Panc1 (cell line): ENCODE measurements around the gene LRP1B. TPM values are rescaled to one million over a fixed set of nuclear protein-coding genes. Genes with fewer than 3 reads are reported as not detected.
"Not testable (repeated sequence)": the region's sequence is repeated elsewhere in the genome, so short reads cannot be mapped to it uniquely, and the experiment has no call there.

Source experiments
- ATAC-seq: fragments of 200-7000 bp; cut with Tn5 transposase; 2 replicates; pipeline ENCODE4 v1.9.1; 2020; ENCODE audit warnings: mild to moderate bottlenecking, moderate library complexity
- BruUV-seq: library from RNA; stranded (reverse); fragments of 400-500 nt; replicated peaks from 2 replicates; lab custom pipeline; 2021; lab: Mats Ljungman, UMichigan
- CTCF ChIA-PET: fragments of 300-600 bp; sonication (Branson Sonifier 250); formaldehyde crosslinking; loops from one replicate; lab custom pipeline; 2022; ENCODE audit warnings: antibody characterized with exemption; lab: Charles Lee
- POLR2A ChIA-PET: fragments of 300-600 bp; sonication (Branson Sonifier 250); formaldehyde crosslinking; loops from one replicate; lab custom pipeline; 2022; ENCODE audit warnings: antibody characterized with exemption; lab: Charles Lee
- DNase-seq: peaks from one replicate; pipeline ENCODE4 v3.0.0-alpha.2; 2010; ENCODE audit warnings: low read depth, low spot score
- H3K27ac ChIP-seq: 2 replicates; pipeline ENCODE4 v1.5.1; 2011; ENCODE audit warnings: mild to moderate bottlenecking, low read length, inconsistent platforms
- H3K27me3 ChIP-seq: fragments of 200-500 bp; sonication (Bioruptor generic); 2 replicates; pipeline ENCODE4 v1.6.0; 2014; ENCODE audit warnings: low read length, inconsistent platforms; ENCODE audit not compliant: control insufficient read depth, insufficient read depth
- H3K36me3 ChIP-seq: fragments of 200-500 bp; sonication (Bioruptor generic); 2 replicates; pipeline ENCODE4 v1.5.1; 2014; ENCODE audit warnings: inconsistent platforms, mild to moderate bottlenecking, low read length, moderate library complexity; ENCODE audit not compliant: control insufficient read depth, insufficient read depth
- H3K4me1 ChIP-seq: 2 replicates; pipeline ENCODE4 v1.5.1; 2011; ENCODE audit warnings: inconsistent platforms, mild to moderate bottlenecking, low read length, moderate library complexity; ENCODE audit not compliant: control insufficient read depth, insufficient read depth
- H3K4me3 ChIP-seq, 2 experiments: 2 replicates each; pipeline ENCODE4 v1.5.1; 2011 to 2012; ENCODE audit warnings: low read depth in 2 of 2, low read length in 2 of 2, mild to moderate bottlenecking in 2 of 2, inconsistent platforms in 1 of 2, moderate library complexity in 1 of 2
- H3K9me3 ChIP-seq: fragments of 200-500 bp; sonication (Bioruptor generic); 2 replicates; pipeline ENCODE4 v1.5.1; 2014; ENCODE audit warnings: low read depth, mild to moderate bottlenecking, inconsistent platforms, low read length, moderate library complexity; ENCODE audit not compliant: control insufficient read depth, insufficient read depth
- POLR2AphosphoS5 ChIP-seq: IDR thresholded peaks from 2 replicates; pipeline ENCODE4 v1.6.1; 2012; ENCODE audit warnings: mild to moderate bottlenecking, low read depth, low read length, moderate library complexity
- SIN3A ChIP-seq: IDR thresholded peaks from 2 replicates; pipeline ENCODE4 v1.6.1; 2012; ENCODE audit warnings: low read depth, mild to moderate bottlenecking, low read length, moderate library complexity, borderline replicate concordance; ENCODE audit not compliant: insufficient read depth
- TCF7L2 ChIP-seq: IDR thresholded peaks from 2 replicates; pipeline ENCODE4 v1.6.1; 2011; ENCODE audit warnings: mild to moderate bottlenecking, low read depth, low read length, inconsistent platforms
- in situ Hi-C: cut with HindIII; loops from 2 replicates; pipeline ENCODE4 v1.10.0; 2016; ENCODE audit warnings: low sequenced_read_pairs, low pct_unique_long_range_greater_than_20kb
- intact Hi-C: fragments of 100-400 bp; cut with micrococcal nuclease; formaldehyde crosslinking; loops from one replicate; pipeline ENCODE4 v1.10.0; 2022; ENCODE audit not compliant: unreplicated experiment
- total RNA-seq: library from RNA; stranded (reverse); gene quantifications from one replicate; pipeline ENCODE4 v1.2.1, GENCODE V29; 2021; ENCODE audit not compliant: unreplicated experiment
- TF ChIP-seq, protein P1 (sequence below), 2 experiments: IDR thresholded peaks; 2 replicates each; pipeline ENCODE4 v1.6.1; 2011 to 2012; ENCODE audit warnings: low read depth in 2 of 2, control low read depth in 1 of 2, low read length in 1 of 2, mild to moderate bottlenecking in 1 of 2, moderate library complexity in 1 of 2; ENCODE audit not compliant: insufficient read depth in 1 of 2
- TF ChIP-seq, protein P2 (sequence below): fragments of 450-650 bp; IDR thresholded peaks from 2 replicates; pipeline ENCODE4 v1.5.1; 2017; ENCODE audit warnings: mild to moderate bottlenecking

Gene LRP1B
- total RNA-seq, 1 experiment from 2014 or later: 0.54 TPM

DNA sequence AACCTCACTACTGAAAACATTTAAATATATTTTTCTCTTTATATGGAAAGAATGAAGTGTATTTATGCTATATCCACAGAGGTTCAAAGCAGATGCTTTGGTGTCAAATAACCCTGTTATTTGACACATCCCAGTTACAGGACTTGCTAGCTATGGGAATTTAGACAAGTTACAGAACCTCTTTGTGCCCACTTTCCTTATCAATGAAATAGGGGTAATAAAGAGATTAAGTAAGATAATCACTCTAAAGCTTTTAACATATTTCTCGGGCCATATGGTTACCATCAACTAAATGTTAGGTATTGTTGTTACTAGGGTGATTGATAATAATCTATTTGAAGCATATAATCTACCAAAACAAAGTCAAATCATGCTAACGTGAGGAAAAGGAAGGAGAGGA is 1690.0 kb downstream of the LRP1B start:
- Histone ChIP-seq H3K4me3 (no peak overlapping the region), H3K36me3 (no peaks in the 10 kb centered on the region), H3K4me1 (no peaks in the 10 kb centered on the region), H3K27me3 (no peaks in the 10 kb centered on the region), H3K27ac (no peak overlapping the region), H3K9me3 (no peaks in the 10 kb centered on the region)
- BruUV-seq: no TSS peak
- no peak for TF ChIP-seq SIN3A
- no peak for TF ChIP-seq POLR2AphosphoS5
- no peak for TF ChIP-seq TCF7L2
- TF ChIP-seq, protein P1, sequence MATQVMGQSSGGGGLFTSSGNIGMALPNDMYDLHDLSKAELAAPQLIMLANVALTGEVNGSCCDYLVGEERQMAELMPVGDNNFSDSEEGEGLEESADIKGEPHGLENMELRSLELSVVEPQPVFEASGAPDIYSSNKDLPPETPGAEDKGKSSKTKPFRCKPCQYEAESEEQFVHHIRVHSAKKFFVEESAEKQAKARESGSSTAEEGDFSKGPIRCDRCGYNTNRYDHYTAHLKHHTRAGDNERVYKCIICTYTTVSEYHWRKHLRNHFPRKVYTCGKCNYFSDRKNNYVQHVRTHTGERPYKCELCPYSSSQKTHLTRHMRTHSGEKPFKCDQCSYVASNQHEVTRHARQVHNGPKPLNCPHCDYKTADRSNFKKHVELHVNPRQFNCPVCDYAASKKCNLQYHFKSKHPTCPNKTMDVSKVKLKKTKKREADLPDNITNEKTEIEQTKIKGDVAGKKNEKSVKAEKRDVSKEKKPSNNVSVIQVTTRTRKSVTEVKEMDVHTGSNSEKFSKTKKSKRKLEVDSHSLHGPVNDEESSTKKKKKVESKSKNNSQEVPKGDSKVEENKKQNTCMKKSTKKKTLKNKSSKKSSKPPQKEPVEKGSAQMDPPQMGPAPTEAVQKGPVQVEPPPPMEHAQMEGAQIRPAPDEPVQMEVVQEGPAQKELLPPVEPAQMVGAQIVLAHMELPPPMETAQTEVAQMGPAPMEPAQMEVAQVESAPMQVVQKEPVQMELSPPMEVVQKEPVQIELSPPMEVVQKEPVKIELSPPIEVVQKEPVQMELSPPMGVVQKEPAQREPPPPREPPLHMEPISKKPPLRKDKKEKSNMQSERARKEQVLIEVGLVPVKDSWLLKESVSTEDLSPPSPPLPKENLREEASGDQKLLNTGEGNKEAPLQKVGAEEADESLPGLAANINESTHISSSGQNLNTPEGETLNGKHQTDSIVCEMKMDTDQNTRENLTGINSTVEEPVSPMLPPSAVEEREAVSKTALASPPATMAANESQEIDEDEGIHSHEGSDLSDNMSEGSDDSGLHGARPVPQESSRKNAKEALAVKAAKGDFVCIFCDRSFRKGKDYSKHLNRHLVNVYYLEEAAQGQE (IDR thresholded peaks at IDR 0.05; ENCODE audit: insufficient read depth in 1 of 2, low read depth in 2 of 2, low read length in 1 of 2): no peak
- TF ChIP-seq, protein P2, sequence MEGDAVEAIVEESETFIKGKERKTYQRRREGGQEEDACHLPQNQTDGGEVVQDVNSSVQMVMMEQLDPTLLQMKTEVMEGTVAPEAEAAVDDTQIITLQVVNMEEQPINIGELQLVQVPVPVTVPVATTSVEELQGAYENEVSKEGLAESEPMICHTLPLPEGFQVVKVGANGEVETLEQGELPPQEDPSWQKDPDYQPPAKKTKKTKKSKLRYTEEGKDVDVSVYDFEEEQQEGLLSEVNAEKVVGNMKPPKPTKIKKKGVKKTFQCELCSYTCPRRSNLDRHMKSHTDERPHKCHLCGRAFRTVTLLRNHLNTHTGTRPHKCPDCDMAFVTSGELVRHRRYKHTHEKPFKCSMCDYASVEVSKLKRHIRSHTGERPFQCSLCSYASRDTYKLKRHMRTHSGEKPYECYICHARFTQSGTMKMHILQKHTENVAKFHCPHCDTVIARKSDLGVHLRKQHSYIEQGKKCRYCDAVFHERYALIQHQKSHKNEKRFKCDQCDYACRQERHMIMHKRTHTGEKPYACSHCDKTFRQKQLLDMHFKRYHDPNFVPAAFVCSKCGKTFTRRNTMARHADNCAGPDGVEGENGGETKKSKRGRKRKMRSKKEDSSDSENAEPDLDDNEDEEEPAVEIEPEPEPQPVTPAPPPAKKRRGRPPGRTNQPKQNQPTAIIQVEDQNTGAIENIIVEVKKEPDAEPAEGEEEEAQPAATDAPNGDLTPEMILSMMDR: no peak
- in situ Hi-C loops: no loop called here
- ATAC-seq: no peak
- ChIA-PET POLR2A (no interaction called here), CTCF (interaction anchor here (0.6 kb wide), 1 partner anchor 367 kb away, joined by 4 read pairs; no protein-coding TSS in a partner anchor)
- intact Hi-C loops: no loop called here
- DNase-seq: no peak

DNA sequence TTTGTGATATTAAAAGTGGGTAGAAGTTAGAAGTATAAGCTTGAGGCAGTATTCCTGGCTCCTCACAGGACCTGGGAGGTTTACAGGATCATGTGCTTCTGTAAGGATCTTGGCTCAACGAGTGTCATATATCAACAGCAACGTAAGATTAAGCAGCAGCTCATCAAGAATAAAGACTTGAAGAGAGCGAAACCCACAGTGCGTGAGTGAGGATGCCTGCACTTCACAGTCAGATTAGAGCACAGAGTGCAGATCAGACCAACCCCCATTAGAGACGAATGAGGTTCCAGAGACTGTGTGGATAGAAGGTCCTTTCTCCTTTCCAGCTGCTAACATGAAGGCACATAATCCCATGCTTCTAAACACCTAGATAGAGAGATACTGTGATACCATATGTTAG is 1693.9 kb downstream of the LRP1B start:
- H3K27ac ChIP-seq: no peak overlapping the region
- in situ Hi-C loops: no loop called here
- no peak for ATAC-seq

DNA sequence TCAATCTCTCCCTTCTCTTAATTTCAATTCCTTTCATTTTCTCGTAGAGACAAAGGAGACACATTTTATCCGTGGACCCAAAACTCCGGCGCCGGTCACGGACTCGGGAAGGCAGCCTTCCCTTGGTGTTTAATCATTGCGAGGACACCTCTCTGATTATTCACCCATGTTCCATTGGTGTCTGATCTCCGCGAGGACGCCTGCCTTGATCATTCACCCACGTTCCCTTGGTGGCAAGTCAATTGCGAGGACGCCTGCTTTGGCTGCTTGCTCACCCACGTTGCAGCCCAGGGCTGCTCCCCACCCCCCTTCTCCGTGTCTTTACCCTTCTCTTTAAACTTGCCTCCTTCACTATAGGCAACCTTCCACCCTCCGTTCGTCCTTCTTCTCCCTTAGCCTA is 1703.8 kb downstream of the LRP1B start:
- CTCF ChIA-PET: not testable (repeated sequence)

More for the DNA sequence above, 1693.9 kb downstream of the LRP1B start:
- intact Hi-C loops: no loop called here
- ChIA-PET CTCF (no interaction called here), POLR2A (no interaction called here)
- no peak for DNase-seq
- H3K4me3 ChIP-seq: no peak overlapping the region
- TF ChIP-seq TCF7L2 (no peak), SIN3A (no peak), POLR2AphosphoS5 (no peak)
- TF ChIP-seq, protein P2: no peak
- TF ChIP-seq, protein P1 (IDR thresholded peaks at IDR 0.05; ENCODE audit: insufficient read depth in 1 of 2, low read depth in 2 of 2, low read length in 1 of 2): no peak
- no peaks in the 10 kb centered on the region for H3K4me1 ChIP-seq
- H3K36me3 ChIP-seq: no peaks in the 10 kb centered on the region; the same call in 1 of the 2 replicates
- H3K27me3 ChIP-seq: no peaks in the 10 kb centered on the region
- H3K9me3 ChIP-seq: no peaks in the 10 kb centered on the region
- no TSS peak for BruUV-seq

More for the DNA sequence above, 1703.8 kb downstream of the LRP1B start:
- H3K9me3 ChIP-seq, POLR2A ChIA-PET, H3K4me1 ChIP-seq, intact Hi-C loops, DNase-seq, BruUV-seq, H3K4me3 ChIP-seq, H3K36me3 ChIP-seq, H3K27me3 ChIP-seq, ATAC-seq, H3K27ac ChIP-seq, in situ Hi-C loops: not testable (repeated sequence)
